Measurements from ENCODE around the gene BTD. TPM values are rescaled to one million over a fixed set of nuclear protein-coding genes. Genes with fewer than 3 reads are reported as not detected.
"Not testable (repeated sequence)": the region's sequence is repeated elsewhere in the genome, so short reads cannot be mapped to it uniquely, and the experiment has no call there.

The BTD gene
- total RNA-seq, 4 donors from 2014 or later: 17.0 to 49.4 (median 41.6) TPM

- DNase-seq (ENCODE audit: low spot score): no peak
- ATAC-seq (ENCODE audit: low FRiP score): no peak
- no peak for TF ChIP-seq CTCF (IDR thresholded peaks at IDR 0.05)
These were observed 13.4 kb downstream of the BTD start for GRCh38 chr3:15614958-15615357.

GRCh38 chr3:15616053-15616452 lies 14.5 kb downstream of the BTD start:
- TF ChIP-seq CTCF (IDR thresholded peaks at IDR 0.05): no peak
- DNase-seq (ENCODE audit: low spot score) (no peak), ATAC-seq (ENCODE audit: low FRiP score) (peak; percentile 84)

GRCh38 chr3:15619659-15620464 lies 18.3 kb downstream of the BTD start:
- not testable (repeated sequence) for DNase-seq (ENCODE audit: low spot score); ATAC-seq (ENCODE audit: low FRiP score)

GRCh38 chr3:15623535-15624440 lies 22.2 kb downstream of the BTD start:
- ATAC-seq (ENCODE audit: low FRiP score): no peak
- TF ChIP-seq CTCF (IDR thresholded peaks at IDR 0.05): no peak
- no peak for DNase-seq (ENCODE audit: low spot score)

- DNase-seq (ENCODE audit: low spot score) (no peak), ATAC-seq (ENCODE audit: low FRiP score) (no peak)
- TF ChIP-seq CTCF (IDR thresholded peaks at IDR 0.05): no peak
These were observed 27.4 kb downstream of the BTD start for GRCh38 chr3:15628967-15629366.

GRCh38 chr3:15629860-15630597 lies 28.5 kb downstream of the BTD start:
- DNase-seq (ENCODE audit: low spot score): no peak
- ATAC-seq (ENCODE audit: low FRiP score): peak; percentile 89
- TF ChIP-seq CTCF (IDR thresholded peaks at IDR 0.05): no peak
